Sigmoid colon (tissue), 7 donors: ENCODE measurements around the gene PARD3. TPM values are rescaled to one million over a fixed set of nuclear protein-coding genes. Genes with fewer than 3 reads are reported as not detected.
"Not testable (repeated sequence)": the region's sequence is repeated elsewhere in the genome, so short reads cannot be mapped to it uniquely, and the experiment has no call there.

Experiments
- DNase-seq: peaks from one replicate; pipeline ENCODE4 v3.0.0-alpha.2; 2019
- H3K27ac ChIP-seq, 4 donors: fragments of 200-600 bp; sonication (generic); one replicate each; pipeline ENCODE4 v1.5.1; 2016 to 2019; ENCODE audit warnings: mild to moderate bottlenecking in 1 of 4
- H3K27me3 ChIP-seq, 3 donors: fragments of 200-600 bp; sonication (generic); one replicate each; pipeline ENCODE4 v1.5.1; 2019; ENCODE audit warnings: mild to moderate bottlenecking in 1 of 3
- H3K36me3 ChIP-seq, 4 donors: fragments of 200-600 bp; sonication (generic); one replicate each; pipeline ENCODE4 v1.5.1; 2016 to 2019
- H3K4me1 ChIP-seq, 4 donors: fragments of 200-600 bp; sonication (generic); one replicate each; pipeline ENCODE4 v1.5.1; 2017 to 2019
- H3K4me3 ChIP-seq, 4 donors: fragments of 200-600 bp; sonication (generic); one replicate each; pipeline ENCODE4 v1.5.1; 2017 to 2019; ENCODE audit warnings: mild to moderate bottlenecking in 2 of 4, moderate library complexity in 1 of 4
- H3K9me3 ChIP-seq, 4 donors: fragments of 200-600 bp in 3 of 4; sonication (generic) in 3 of 4; one replicate each; pipeline versions ENCODE4 v1.5.1 to v1.6.1; 2013 to 2019
- EP300 ChIP-seq, 4 donors: sonication (generic); formaldehyde crosslinking; IDR thresholded peaks; one replicate each; pipeline ENCODE4 v1.6.1; 2017; ENCODE audit warnings: antibody characterized with exemption in 4 of 4
- POLR2A ChIP-seq, 2 donors: fragments of 450-650 bp; IDR thresholded peaks; one replicate each; pipeline ENCODE4 v1.6.1; 2016; ENCODE audit warnings: antibody characterized with exemption in 2 of 2, mild to moderate bottlenecking in 2 of 2, moderate library complexity in 2 of 2
- POLR2AphosphoS5 ChIP-seq, 4 donors: sonication (generic); formaldehyde crosslinking; IDR thresholded peaks; one replicate each; pipeline ENCODE4 v1.6.1; 2017; ENCODE audit warnings: antibody characterized with exemption in 4 of 4
- WGBS, 2 donors: extraction: QIAGEN DNeasy Blood & Tissue Kit; methylation state at CpG; one replicate each; pipeline ENCODE4 v1.1.7; 2013; 5-methylcytosine and 5-hydroxymethylcytosine counted together
- intact Hi-C: fragments of 100-400 bp; cut with DNase I; formaldehyde crosslinking; loops from one replicate; pipeline ENCODE4 v1.15.1; 2023
- polyA plus RNA-seq, 3 donors: library from polyadenylated mRNA; stranded (reverse); fragments of 200-250 nt; gene quantifications; one replicate each; pipeline ENCODE4 v1.2.3, GENCODE V29; 2013
- total RNA-seq, 4 donors: library from RNA; depleted of rRNA; stranded (reverse); fragments of >200 nt; gene quantifications; one replicate each; pipeline ENCODE4 v1.1.0, GENCODE V29; 2016
- TF ChIP-seq, protein P1 (sequence below), 4 experiments: fragments of 450-650 bp in 3 of 4; fragments of 200-600 bp in 1 of 4; IDR thresholded peaks; one replicate each; pipeline ENCODE4 v1.5.1; 2016 to 2019; ENCODE audit warnings: antibody characterized with exemption in 4 of 4, mild to moderate bottlenecking in 3 of 4, moderate library complexity in 2 of 4
- donor health status: healthy with polysubstance abuse.
- donor health status: Bipolar disorder and iron deficiency.
- donor health status: healthy.

PARD3 gene
- total and polyA plus RNA-seq, 7 donors: 17.5 to 96.4 (median 75.9) TPM

DNA sequence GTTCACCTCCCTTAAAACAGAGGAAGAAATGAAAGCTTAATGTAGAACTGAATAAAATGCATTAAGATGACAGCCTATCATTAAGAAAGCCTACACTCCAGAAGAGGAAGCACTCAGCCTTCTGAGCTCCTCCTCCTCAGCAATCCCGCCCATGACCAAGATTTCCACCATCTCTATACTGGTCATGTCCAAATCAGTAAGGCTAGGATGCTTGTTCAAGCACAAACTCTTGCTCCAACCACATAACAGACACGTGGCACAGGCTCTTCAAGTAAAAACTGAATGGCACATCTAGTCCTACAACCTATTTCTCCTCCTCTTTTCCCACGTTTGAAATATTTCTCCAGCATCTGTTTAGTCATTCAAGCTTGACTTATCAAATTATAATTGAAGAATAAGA lies 454.1 kb downstream of the PARD3 start:
- no peak overlapping the region for H3K4me3 ChIP-seq
- DNase-seq: no peak

GRCh38 chr10:34359435-34359813 lies 455.7 kb downstream of the PARD3 start:
- Histone ChIP-seq H3K9me3 (no peaks in the 10 kb centered on the region), H3K4me1 (no peaks in the 10 kb centered on the region), H3K27me3 (no peaks in the 10 kb centered on the region), H3K4me3 (no peak overlapping the region), H3K36me3 (peaks cover 0 to 23% (median 7%) of the 10 kb centered on the region in 4 donors), H3K27ac (no peak overlapping the region)
- WGBS, 2 donors: 62 to 90% methylated on average over 4 of the region's 4 CpGs
- TF ChIP-seq EP300 (IDR thresholded peaks at IDR 0.05): no peak
- TF ChIP-seq, protein P1, sequence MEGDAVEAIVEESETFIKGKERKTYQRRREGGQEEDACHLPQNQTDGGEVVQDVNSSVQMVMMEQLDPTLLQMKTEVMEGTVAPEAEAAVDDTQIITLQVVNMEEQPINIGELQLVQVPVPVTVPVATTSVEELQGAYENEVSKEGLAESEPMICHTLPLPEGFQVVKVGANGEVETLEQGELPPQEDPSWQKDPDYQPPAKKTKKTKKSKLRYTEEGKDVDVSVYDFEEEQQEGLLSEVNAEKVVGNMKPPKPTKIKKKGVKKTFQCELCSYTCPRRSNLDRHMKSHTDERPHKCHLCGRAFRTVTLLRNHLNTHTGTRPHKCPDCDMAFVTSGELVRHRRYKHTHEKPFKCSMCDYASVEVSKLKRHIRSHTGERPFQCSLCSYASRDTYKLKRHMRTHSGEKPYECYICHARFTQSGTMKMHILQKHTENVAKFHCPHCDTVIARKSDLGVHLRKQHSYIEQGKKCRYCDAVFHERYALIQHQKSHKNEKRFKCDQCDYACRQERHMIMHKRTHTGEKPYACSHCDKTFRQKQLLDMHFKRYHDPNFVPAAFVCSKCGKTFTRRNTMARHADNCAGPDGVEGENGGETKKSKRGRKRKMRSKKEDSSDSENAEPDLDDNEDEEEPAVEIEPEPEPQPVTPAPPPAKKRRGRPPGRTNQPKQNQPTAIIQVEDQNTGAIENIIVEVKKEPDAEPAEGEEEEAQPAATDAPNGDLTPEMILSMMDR (IDR thresholded peaks at IDR 0.05): no peak
- no peak for TF ChIP-seq POLR2A (IDR thresholded peaks at IDR 0.05)
- no peak for TF ChIP-seq POLR2AphosphoS5 (IDR thresholded peaks at IDR 0.05)
- intact Hi-C loops: no loop called here
- no peak for DNase-seq

More for the DNA sequence above, 454.1 kb downstream of the PARD3 start:
- Histone ChIP-seq H3K36me3 (peaks cover 0 to 23% (median 7%) of the 10 kb centered on the region in 4 donors), H3K4me1 (no peaks in the 10 kb centered on the region), H3K9me3 (no peaks in the 10 kb centered on the region), H3K27ac (no peak overlapping the region), H3K27me3 (no peaks in the 10 kb centered on the region)
- no peak for TF ChIP-seq POLR2A (IDR thresholded peaks at IDR 0.05)
- no peak for TF ChIP-seq POLR2AphosphoS5 (IDR thresholded peaks at IDR 0.05)
- intact Hi-C loops: no loop called here
- 70 to 82% methylated on average over 3 of the region's 3 CpGs for WGBS, 2 donors

- Histone ChIP-seq H3K27ac (no peak overlapping the region), H3K36me3 (peaks cover 0 to 23% (median 7%) of the 10 kb centered on the region in 4 donors), H3K4me1 (no peaks in the 10 kb centered on the region), H3K27me3 (no peaks in the 10 kb centered on the region), H3K4me3 (no peak overlapping the region), H3K9me3 (no peaks in the 10 kb centered on the region)
- intact Hi-C loops: no loop called here
- no peak for DNase-seq
- 62 to 86% methylated on average over 2 of the region's 2 CpGs for WGBS, 2 donors
- TF ChIP-seq EP300 (IDR thresholded peaks at IDR 0.05) (no peak), POLR2A (IDR thresholded peaks at IDR 0.05) (no peak), POLR2AphosphoS5 (IDR thresholded peaks at IDR 0.05) (no peak)
- TF ChIP-seq, protein P1 (IDR thresholded peaks at IDR 0.05): no peak
These were observed 456.2 kb downstream of the PARD3 start for GRCh38 chr10:34358729-34359434.

GRCh38 chr10:34356463-34356862 lies 458.6 kb downstream of the PARD3 start:
- intact Hi-C loops: no loop called here
- H3K36me3 ChIP-seq: peaks cover 0 to 23% (median 5%) of the 10 kb centered on the region in 4 donors

DNA sequence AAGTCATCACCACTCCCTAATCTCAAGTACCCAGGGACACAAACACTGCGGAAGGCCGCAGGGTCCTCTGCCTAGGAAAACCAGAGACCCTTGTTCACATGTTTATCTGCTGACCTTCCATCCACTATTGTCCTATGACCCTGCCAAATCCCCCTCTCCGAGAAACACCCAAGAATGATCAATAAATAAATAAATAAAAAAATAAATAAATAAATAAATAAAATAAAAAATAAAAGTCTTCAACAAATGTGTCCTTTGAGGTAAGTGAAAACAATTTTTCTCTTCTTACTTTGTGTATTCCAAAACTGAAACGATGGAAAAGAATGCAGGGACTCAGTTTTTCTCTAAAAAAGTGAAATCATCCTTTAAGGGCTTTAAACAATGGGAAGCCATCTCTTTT lies 461.6 kb downstream of the PARD3 start:
- H3K9me3 ChIP-seq, intact Hi-C loops, H3K27ac ChIP-seq, H3K36me3 ChIP-seq, DNase-seq, H3K27me3 ChIP-seq, H3K4me1 ChIP-seq, H3K4me3 ChIP-seq: not testable (repeated sequence)
- 91 to 97% methylated on average over 4 of the region's 4 CpGs for WGBS, 2 donors

More at GRCh38 chr10:34356463-34356862, 458.6 kb downstream of the PARD3 start:
- TF ChIP-seq POLR2A (IDR thresholded peaks at IDR 0.05) (no peak), POLR2AphosphoS5 (IDR thresholded peaks at IDR 0.05) (no peak), EP300 (IDR thresholded peaks at IDR 0.05) (no peak)
- TF ChIP-seq, protein P1 (IDR thresholded peaks at IDR 0.05): no peak
- H3K4me1 ChIP-seq: no peaks in the 10 kb centered on the region
- H3K4me3 ChIP-seq: no peak overlapping the region
- H3K9me3 ChIP-seq: no peaks in the 10 kb centered on the region
- DNase-seq: no peak
- H3K27ac ChIP-seq: no peak overlapping the region
- no peaks in the 10 kb centered on the region for H3K27me3 ChIP-seq

GRCh38 chr10:34352599-34353204 lies 462.4 kb downstream of the PARD3 start:
- H3K9me3 ChIP-seq, intact Hi-C loops, DNase-seq, H3K27me3 ChIP-seq, H3K4me1 ChIP-seq, H3K27ac ChIP-seq, H3K36me3 ChIP-seq, H3K4me3 ChIP-seq: not testable (repeated sequence)
- 94 to 95% methylated on average over 45 of the region's 45 CpGs for WGBS, 2 donors
